GM20000 (cell line): ENCODE results near the gene ADSL.

Experiments
- DNase-seq: peaks from one replicate; pipeline ENCODE4 v3.0.0; 2012; ENCODE audit warnings: low spot score
- TF ChIP-seq, protein P1 (sequence below): IDR thresholded peaks from 2 replicates; pipeline ENCODE4 v1.5.1; 2012; ENCODE audit warnings: mild to moderate bottlenecking, control low read depth; ENCODE audit errors: extremely low read depth, missing control alignments

ADSL gene

DNA sequence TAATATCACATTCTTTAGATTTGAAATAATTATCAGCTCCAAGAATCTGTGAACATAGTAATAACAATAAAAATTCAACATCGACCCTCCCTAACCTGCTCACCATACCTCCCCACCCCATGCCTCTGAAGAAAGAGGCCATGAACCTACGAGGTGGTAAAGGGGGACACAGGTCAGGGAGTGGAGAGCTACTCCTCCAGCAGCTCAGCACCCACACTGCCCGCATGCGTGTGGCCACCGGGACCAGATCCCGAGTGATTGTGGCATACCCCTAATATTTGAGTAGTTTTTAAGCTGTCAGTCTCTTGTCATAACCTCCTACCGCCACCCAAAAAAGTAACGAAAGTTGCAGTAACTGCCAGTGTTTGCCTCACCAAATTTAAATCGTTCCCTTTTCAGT is 16.8 kb upstream of the ADSL start:
- TF ChIP-seq, protein P1, sequence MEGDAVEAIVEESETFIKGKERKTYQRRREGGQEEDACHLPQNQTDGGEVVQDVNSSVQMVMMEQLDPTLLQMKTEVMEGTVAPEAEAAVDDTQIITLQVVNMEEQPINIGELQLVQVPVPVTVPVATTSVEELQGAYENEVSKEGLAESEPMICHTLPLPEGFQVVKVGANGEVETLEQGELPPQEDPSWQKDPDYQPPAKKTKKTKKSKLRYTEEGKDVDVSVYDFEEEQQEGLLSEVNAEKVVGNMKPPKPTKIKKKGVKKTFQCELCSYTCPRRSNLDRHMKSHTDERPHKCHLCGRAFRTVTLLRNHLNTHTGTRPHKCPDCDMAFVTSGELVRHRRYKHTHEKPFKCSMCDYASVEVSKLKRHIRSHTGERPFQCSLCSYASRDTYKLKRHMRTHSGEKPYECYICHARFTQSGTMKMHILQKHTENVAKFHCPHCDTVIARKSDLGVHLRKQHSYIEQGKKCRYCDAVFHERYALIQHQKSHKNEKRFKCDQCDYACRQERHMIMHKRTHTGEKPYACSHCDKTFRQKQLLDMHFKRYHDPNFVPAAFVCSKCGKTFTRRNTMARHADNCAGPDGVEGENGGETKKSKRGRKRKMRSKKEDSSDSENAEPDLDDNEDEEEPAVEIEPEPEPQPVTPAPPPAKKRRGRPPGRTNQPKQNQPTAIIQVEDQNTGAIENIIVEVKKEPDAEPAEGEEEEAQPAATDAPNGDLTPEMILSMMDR: no peak
- DNase-seq: no peak

DNA sequence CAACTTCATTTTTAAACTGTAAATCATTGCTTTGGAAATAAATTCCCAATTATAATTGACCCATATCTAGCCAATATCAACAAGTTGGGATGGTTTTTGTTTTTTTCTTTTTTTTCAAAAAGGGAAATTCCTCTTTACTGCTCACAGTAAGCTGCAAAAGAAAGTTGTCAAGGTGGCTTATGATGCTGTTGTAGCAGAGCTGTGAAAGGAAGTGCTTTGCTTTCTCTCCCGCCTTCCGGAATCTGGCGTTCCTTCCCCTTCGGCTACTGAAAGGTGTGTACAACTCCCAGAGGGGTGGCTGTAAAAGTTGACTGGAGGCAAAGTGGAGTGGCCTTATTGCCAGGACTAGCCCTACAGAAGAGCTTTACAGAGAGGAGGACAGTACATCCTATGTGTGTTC is 16.2 kb upstream of the ADSL start:
- TF ChIP-seq, protein P1: no peak
- DNase-seq: no peak

DNA sequence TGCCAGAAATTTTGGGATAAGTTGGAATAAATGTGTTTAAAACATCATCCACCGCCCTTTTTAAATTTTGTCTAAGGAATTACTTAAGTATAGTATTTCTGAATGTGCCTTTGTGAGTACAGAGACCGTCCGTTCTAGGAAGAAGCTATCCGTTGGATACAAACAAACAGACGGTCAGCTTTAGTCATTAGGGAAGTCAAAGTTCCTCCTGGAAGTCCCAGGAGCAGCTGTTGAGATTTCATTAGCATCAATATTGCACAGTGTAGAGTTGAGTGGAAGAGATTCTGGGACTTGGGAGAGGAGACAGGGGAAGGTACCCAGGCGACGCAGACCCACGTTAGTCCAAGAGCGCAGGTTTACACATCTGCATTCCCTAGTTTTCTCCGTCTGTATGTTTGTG is 15.7 kb upstream of the ADSL start:
- TF ChIP-seq, protein P1: no peak
- DNase-seq: no peak

GRCh38 chr22:40331706-40332105 is 14.6 kb upstream of the ADSL start:
- TF ChIP-seq, protein P1: no peak

GRCh38 chr22:40332319-40332781 is 13.9 kb upstream of the ADSL start:
- TF ChIP-seq, protein P1: no peak
- DNase-seq: no peak

More at GRCh38 chr22:40331706-40332105, 14.6 kb upstream of the ADSL start:
- DNase-seq: no peak

DNA sequence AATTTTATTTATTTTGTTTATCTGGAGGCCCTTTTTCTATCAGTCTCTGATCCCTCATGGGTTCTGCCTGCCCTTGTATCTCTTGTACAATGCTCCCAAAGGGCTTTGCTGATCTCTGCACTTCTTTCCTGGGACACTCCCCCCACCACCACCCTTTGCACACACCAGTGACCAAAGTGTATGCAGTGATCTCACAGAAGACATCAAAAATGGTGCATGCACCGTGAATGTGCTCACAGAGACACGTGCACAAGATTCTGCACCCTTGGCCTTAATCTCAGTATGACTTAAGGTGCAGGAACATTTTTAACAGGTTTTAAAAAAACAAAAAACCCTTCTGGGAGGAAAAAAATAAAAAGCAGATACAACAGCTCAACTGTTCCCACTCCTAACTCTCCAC is 12.2 kb upstream of the ADSL start:
- no peak for DNase-seq
- TF ChIP-seq, protein P1: no peak

DNA sequence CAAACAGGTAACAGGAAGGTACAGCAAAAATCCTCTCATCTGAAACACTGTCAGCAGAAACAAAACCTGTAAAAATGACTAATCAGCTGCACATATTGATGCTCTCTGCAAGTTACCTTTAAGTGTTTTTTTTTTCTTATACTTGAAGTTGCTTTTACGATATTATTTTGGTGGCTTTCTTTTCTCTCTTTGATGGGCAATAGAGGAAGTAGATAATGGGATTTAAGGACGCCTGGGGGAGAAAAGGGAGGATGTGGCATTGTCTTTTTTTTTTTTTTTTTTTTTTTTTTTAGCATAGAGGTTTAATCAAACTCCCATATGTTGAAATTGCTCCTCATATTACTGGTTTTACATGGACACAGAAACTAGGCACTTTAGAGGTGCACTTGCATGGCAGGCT is 11.4 kb upstream of the ADSL start:
- no peak for DNase-seq
- TF ChIP-seq, protein P1: no peak
